ENCODE data around the gene MRM2.
"Not testable (repeated sequence)": the region's sequence is repeated elsewhere in the genome, so short reads cannot be mapped to it uniquely, and the experiment has no call there.

Gene MRM2
- total RNA-seq: 0 to 0.33 (median 0.32) reads per million in 3 experiments

DNA sequence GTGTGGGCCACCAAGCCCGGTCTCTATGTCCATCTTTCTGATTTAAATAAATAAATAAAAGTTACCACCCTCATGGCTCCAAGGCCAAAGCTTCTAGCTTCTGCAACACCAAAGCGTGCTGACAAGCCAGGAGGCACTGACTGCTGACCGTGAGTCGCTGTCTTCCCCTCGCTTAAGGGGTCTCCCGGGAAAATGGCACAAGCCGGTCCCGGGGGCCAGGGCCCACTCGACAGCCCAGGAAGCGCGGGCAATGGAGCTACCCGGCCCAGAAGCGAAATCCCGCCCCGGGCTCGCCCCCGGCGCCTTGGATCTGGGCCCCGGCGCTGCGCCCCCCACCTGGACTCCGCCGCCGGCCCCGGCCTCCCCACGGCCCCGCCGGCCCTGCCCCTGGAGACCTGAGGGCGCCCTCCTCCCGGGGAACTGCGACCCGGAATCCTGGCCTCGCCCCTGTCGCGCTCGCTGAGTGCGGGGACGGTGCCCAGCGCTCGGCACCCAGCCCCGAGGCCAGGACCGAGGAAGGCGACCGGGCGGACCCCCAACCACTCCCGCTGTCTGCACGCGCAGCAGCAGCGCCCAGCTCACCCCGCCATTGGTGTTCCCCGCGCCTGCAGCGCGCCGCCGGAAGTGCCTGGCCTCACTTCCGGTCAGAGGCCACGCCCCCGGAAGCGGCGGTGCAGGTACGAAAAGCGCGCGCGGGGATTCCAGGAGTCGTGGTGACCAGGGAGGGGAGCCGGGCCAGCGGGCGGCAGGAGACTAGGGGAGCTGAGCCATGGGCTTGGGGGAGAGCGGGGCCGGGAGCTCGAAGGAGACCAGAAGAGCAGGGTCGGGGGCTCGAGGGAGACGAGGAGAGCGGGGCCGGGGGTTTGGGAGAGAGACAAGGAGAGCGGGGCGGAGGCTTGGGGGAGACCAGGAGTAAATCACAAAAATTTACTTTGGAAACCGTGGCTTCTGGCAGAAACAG lies at the start of gene MRM2, which contains the start of gene NUDT1:
TSS of gene MRM2 (minus strand) at position 626 of the 961 bp plus-strand sequence. CDS start at position 590, 36 bp downstream.
TSS of gene NUDT1 (plus strand) at position 647 of the 961 bp plus-strand sequence. CDS start 2,349 bp downstream, outside the sequence.
- DNase-seq: peak; percentile 44

DNA sequence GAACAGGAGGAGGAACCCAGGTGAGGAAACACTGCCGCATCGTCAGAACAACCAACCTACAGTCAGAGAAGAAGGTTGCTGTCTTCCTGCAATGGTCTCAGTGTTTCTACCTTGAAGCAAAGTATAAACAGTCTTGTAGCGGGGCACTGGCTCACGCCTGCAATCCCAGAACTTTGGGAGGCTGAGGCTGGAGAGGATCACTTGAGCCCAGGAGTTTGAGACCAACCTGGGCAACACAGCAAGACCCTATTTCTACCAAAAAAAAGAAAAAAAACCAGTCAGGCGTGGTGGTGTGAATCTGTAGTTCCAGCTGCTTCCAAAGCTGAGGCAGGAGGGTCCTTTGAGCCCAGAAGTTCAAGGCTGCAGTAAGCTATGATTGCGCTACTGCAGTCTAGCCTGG lies 48.9 kb upstream of the MRM2 start:
- DNase-seq: no peak

DNA sequence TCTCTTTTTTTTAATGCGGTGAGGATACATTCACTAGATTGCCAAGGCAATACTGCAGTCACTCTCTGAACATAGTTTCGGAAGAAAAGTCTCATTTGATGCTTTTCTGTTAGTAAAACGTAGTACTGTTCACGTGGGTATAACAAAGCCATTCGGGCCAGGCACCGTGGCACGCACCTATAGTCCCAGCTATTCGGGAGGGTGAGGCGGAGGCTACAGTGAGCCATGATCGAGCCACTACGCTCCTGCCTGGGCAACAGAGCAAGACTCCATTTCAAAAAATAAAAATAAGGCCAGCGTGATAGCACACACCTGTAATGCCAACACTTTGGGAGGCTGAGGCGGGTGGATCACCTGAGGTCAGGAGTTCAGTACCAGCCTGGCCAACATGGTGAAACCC lies 47.6 kb upstream of the MRM2 start:
- no peak for DNase-seq

DNA sequence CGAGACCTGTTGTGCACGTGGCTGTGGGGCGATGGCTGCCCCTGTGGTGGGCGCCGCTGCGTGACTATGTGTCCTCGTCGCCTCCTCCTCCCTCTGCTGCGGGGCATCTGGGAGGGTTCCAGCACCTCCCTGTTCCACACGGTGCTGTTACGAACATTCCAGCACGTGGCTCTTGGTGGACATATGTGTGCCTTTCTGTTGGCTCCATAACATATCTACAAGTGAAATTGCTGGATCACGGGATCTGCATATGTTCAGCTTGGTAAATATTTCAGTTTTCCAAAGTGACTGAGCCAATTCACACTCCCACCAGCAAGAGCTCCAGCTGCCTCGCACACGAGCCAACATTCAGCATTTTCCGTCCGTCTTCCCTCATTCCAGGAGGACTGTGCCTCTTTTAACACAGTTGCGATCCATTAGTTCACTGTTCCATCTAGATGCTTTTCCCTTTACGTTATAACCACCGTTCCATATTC lies 47.1 kb upstream of the MRM2 start:
- DNase-seq: no peak

DNA sequence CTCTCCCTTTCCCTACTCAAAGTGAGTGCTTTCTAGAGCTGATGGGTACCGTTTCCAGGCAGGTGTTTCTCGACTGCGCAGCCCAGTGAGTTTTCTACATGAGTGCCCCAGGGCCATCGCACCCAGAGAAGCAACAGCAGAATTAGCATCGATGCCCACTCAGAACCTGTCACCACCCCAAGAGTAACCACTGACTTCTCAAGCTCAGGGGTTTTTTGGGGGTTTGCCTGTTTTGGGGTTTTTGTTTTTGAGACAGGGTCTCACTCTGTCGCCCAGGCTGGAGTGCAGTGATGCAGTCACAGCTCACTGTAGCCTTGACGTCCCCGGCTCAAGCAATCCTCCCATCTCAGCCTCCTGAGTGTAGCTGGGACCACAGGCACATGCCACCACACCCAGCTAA lies 46.5 kb upstream of the MRM2 start:
- DNase-seq: no peak

DNA sequence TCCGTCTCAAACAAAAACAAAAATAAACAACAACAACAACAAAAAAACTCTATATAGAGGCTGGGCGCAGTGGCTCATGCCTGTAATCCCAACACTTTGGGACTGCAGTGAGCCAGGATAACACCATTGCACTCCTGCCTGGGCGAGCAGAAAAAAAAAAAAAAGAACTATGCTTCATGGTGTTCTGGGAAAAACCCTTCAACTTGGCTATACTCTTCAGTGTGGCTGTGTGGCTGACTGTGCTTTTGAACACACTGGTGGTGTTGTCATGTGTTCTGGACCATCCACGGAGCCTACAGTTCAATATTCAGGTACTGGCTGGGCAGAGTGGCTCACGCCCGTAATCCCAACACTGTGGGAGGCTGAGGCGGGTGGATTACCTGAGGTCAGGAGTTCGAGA lies 45.7 kb upstream of the MRM2 start:
- DNase-seq: no peak

DNA sequence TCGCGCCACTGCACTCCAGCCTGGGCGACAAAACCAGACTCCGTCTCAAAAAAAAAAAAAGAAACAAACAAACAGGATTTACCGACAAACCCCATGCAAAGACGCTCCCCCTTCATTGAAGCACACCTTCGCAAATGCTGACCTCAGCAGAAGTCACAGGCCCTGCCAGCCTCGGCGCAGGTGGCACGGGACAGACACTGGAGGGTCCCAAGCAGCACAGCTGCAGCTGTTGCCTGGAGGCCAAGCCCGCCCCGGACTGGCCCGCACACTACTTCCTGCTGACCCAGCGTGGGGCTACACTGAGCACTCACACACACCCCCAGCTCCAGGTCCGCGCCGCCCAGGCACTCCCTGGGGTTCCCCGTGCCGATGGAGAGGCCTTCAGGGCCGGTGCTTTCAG lies 41.1 kb upstream of the MRM2 start:
- DNase-seq: no peak

DNA sequence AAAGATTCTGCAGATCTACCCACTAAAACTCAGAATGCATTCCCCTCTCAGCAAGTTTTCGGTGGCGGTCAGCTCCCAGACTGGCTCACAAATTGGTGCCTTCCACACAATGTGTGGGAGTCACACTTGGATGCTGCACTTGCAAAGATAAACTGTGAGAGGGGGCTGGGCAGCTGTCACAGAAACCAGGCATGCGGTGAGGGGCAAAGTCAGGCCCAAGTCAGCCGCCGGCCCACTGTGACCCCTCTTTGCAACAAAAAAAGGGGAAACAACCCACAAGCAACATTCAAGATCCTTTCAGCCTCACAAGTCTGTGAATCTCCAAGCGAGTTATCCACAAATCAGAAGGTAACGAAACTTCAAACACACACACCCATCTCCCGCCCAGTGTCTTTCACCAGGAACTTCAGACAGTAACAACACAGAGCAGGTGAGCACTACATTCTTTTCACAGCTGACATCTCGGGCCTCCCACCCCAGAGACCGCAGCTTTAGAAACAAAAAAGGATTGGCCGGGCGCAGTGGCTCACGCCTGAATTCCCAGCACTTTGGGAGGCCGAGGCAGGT lies 40.3 kb upstream of the MRM2 start:
- DNase-seq: no peak

DNA sequence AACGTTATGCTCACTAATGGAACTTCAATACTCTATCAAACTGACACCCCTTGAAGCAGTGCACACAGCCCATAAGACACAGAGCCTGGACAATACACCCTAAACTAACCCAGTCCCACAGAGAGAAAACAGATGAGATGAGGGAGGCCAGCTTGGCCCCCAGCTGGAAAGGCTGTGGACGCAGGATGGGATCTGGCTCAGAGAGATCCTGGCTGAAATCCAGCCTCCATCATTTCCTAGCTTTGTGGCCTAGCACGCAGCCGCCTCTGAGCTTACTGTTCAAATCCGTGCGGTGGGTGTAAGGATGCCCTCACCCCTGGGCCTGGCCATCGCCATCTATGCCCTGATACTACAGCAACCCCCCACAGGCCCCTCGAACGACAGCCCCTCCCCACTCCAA lies 39.5 kb upstream of the MRM2 start:
- DNase-seq: no peak

DNA sequence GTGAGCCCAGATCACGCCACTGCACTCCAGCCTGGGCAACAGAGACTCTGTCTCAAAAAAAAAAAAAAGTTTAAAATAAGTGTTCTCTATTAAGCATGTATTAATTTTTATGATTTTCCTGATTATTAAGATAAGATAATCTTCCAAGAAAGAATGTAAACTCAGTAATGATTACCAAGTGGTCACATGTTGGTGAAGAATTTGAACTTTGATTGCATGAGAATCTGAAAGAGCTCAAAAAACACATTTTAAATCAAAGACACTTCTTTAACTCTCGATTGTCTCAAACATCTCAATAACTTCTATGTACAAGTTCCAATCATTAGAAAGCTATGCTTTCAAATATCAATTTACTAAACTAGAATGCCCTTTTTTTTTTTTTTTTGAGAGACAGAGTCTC lies 38.4 kb upstream of the MRM2 start:
- DNase-seq: no peak

DNA sequence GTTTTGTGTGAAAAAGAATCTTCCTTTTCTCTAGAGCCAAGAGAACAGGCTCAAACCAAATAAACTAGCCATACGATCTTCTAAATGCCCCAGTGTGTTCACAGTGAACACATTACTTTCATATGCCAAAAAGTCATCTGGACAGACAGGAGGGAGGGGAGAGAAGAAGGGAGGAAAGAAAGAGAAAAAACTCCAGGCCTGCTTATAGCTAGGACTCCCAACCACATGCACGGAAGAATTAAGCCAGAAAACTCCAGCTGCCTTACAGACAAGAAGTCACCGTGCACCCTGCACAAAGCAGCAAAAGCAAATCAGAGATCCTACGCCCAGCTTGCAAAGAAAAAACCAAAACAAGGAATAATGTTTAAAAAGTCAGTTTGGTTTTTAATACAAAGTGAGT lies 37.9 kb upstream of the MRM2 start:
- DNase-seq: no peak

DNA sequence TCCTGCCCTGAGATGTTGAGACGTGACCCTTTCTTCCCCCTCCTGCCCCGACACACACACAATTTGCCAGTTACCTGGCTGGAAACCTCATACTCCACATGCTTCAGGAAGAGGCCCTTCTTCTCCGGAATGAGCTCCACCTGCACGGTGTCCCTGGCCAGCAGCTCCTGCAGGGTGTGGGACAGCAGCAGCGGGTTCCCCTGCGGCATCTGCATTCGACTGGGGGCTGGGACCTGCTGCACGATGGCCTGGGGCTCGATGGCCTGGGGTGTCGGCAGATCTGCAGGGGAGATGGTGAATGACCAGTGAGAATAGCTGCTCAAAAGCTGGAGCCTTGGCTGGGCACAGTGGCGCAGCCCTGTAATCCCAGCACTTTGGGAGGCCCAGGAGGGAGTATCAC lies 36.0 kb upstream of the MRM2 start:
- DNase-seq: no peak

DNA sequence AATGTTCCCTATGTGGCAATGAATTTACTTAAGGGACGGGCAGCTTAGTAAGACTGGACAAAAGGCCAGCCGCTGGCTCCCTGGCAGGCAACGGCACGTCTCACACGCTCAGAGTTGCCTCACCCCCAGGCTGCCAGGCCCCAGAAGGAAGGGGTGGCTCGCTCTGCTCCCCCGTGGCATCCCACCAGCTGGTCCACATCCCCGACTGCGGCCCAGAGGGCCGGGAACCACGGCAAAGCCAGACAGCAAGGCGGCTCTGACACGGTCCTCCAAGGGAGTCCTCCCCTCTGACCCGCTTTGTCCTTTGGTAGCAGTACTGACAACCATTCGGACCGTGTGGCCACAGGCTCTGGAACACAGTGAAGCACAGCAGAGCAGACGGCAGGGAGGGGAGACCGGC lies 34.1 kb upstream of the MRM2 start:
- DNase-seq: no peak

DNA sequence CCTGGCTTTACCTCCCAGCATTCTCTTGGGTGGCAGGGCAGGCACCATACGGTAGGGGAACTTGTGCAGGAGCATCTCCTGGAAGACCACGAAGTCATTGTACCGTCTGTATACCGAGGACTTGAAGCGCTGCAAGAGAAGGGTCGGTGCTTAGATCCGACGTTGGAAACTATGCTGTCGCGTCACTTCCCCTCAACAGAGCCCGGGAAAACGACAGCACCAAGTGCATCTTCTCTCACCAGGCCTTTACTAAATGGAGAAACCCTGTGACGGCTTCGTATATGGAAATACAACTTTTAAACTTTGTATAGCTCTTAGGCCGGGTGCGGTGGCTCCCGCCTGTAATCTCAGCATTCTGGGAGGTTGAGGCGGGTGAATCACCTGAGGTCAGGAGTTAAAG lies 33.1 kb upstream of the MRM2 start:
- DNase-seq: no peak

DNA sequence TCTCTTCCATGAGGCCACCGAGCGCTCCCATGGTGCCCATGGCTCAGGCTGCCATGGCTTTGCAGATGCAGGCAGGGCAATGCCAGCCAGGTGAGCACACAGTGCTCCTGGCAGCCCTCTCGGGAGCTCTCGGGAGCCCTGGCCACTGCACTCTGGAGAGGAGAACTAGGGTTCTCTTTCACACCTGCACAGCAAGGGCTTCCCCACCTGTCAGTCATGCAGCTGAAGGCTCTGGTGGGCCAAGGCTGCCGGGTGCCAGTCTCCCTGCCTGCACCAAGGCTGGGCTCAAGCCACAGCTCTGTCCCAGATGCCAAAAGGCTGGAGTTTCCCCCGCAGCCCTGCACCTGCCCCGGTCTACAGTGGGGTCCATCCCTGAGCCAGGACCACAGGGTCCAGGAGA lies 32.7 kb upstream of the MRM2 start:
- DNase-seq: no peak

DNA sequence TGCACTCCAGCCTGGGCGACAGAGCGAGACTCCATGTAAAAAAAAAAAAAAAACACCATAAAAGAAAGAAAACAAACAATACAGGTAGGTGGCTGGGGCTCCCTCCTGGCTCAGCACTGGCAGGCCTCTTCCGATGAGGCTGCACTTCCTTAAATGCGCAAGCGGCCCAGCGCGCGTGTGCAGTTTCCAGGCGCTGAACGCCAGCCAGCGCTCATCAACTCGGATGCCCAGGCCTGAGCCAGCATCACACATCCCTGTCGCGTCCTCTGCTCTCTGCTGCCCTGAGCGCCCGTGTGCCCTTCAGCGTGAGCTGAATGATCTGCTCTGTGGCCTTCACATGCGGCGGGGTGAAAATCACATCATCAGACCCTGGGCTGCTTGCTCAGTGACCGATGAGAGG lies 31.9 kb upstream of the MRM2 start:
- DNase-seq: no peak

DNA sequence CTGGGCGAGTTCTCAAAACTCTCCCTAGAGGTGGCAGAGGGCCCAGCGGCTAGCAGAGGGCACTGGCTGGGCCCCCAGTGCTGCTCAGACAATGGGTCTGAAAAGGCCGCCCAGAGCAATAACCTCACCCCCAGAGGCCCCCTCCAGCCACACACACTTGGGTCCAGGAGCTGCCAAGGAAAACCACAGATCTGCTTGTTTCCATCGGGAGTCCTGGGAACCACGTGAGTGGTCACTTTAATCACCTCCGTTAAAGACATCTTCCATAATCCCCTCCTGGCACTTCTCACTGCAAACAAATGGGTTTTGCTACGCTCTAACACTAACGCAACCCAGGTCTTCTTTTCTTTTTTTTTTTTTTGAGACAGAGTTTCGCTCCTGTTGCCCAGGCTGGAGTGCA lies 30.0 kb upstream of the MRM2 start:
- no peak for DNase-seq

DNA sequence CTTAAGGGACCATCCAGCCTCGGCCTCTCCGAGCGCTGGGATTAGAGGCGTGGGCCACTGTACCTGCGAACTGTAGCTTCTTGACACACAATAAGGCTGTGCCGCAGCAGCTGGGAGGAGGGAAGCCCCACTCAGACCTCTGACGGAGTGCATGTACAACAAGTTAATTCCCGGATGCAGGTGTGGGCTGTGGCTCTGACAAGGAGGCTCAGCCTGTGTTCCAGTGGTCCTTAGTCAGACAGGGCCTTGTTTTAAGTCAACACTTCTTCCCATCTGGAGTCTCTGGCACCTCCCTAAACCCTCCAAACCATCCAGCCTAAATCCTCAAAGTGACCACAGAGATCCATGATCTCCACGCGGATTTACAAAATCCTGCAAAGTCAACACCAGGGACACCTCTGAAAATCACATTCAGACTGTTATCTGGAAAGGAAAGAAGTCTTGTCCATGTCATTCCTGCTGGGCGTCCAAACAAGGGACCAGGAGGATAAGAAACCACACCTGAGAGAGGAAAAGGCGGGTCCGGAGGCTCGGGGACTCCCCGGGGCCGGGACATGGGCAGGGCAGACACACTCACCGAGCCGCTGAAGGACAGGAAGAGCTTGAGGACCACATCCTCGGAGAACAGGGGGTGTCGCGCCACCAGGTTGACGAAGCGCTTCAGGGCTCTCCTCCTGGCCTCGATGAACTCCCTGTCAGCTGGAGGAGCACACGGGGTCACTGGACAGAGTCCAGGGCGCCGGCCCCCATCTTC lies 29.4 kb upstream of the MRM2 start:
- DNase-seq: no peak

DNA sequence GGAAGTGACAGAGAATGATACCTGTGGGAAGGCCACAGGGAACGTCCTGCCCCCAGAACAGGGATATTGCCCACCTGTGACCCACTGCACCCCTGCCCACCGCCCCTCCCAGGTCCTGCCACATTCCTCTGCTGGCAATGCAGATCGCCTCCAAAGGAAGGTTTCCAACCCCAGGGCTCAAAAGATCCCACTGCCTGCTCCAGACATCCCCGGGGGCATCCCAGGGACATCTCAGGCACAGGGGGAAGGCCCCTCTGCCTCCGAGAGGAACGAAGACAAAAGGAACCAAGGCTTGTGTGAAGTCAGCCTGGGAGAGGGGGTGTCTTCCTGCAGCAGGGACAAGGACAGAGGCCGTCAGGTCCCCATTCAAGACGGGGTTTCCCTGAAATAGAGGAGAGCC lies 28.5 kb upstream of the MRM2 start:
- no peak for DNase-seq

DNA sequence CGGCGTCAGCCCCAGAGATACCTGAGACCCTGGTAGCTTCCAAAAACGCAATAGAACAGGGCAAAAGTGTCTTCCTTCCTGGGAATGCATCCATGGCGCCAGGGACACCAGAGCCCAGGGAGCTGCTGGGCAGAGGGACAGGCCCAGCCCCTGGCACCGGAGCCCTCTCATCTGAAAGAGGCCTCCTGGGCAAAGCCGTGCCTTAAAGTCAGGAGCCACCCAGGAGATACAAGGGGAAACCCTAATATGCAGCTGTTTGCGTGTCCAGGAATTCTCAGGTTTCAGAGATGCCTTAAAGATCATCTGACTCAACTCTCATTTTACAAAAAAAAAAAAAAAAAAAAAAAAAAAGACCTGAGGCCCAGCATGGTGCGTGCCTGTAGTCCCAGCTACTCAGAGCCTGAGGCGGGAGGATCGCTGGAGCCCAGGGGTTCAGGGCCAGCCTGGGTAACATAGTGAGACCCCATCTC lies 28.0 kb upstream of the MRM2 start:
- DNase-seq: no peak

DNA sequence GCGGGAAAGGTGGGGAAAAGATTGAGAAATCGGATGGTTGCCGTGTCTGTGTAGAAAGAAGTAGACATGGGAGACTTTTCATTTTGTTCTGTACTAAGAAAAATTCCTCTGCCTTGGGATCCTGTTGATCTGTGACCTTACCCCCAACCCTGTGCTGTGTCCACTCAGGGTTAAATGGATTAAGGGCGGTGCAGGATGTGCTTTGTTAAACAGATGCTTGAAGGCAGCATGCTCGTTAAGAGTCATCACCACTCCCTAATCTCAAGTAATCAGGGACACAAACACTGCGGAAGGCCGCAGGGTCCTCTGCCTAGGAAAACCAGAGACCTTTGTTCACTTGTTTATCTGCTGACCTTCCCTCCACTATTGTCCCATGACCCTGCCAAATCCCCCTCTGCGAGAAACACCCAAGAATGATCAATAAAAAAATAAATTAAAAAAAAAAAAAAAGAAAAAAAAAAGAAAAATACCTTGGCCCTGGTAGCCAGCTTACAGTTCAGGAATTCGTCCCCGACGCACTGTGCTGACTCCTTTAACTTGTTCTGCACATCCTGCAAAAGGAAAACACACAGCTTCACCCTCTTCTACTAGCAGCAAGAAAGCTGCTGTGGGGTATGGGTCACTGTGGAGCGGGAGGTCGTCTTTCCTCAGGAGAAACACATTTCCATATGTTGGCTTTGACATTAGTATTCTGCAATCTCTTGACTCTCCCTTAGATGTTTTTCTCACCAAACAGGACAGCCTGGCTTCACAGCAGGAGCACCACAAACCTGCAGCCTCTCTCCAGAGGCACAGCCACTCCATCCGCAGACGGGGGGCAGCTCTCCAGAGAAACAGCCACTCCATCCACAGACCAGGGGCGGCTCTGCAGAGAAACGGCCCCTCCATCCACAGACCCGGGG lies 27.3 kb upstream of the MRM2 start:
- DNase-seq: not testable (repeated sequence)

DNA sequence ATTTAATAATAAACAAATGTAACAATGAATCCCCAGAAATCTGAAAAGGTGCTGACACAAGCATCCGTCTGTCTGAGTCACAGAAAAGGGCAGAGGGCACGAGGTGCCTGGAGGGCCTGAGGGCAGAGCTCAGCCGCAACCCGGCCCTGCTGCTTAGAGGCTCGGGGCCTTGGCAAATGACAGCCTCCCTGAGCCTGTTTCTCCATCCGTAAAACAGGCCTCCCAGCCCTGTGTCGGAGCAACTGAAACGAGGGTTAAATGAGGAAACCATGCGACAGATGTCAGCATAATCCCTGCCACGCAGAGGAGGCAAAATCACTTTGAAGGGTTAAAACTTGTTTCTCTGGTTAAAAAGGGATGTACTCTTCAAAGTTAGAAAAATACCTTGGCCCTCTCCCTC lies 24.9 kb upstream of the MRM2 start:
- DNase-seq: no peak
